ENCODE data around the gene RERE.

- TF ChIP-seq SRF (IDR thresholded peaks at IDR 0.05; ENCODE audit: low read depth) (no peak), JUND (IDR thresholded peaks at IDR 0.05) (no peak), RAD21 (IDR thresholded peaks at IDR 0.05; ENCODE audit: low read depth) (no peak), EZH2 (IDR thresholded peaks at IDR 0.05) (no peak), POLR2A (IDR thresholded peaks at IDR 0.05; ENCODE audit: borderline replicate concordance, extremely low read depth, insufficient read depth, insufficient read length) (no peak), SIN3A (IDR thresholded peaks at IDR 0.05; ENCODE audit: low read depth) (no peak), POLR2AphosphoS5 (IDR thresholded peaks at IDR 0.05; ENCODE audit: low read depth, low read length) (no peak)
- TF ChIP-seq, protein P1, sequence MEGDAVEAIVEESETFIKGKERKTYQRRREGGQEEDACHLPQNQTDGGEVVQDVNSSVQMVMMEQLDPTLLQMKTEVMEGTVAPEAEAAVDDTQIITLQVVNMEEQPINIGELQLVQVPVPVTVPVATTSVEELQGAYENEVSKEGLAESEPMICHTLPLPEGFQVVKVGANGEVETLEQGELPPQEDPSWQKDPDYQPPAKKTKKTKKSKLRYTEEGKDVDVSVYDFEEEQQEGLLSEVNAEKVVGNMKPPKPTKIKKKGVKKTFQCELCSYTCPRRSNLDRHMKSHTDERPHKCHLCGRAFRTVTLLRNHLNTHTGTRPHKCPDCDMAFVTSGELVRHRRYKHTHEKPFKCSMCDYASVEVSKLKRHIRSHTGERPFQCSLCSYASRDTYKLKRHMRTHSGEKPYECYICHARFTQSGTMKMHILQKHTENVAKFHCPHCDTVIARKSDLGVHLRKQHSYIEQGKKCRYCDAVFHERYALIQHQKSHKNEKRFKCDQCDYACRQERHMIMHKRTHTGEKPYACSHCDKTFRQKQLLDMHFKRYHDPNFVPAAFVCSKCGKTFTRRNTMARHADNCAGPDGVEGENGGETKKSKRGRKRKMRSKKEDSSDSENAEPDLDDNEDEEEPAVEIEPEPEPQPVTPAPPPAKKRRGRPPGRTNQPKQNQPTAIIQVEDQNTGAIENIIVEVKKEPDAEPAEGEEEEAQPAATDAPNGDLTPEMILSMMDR (IDR thresholded peaks at IDR 0.05 in 2 of 3, conservative IDR thresholded peaks at IDR 0.05 in 1 of 3; ENCODE audit: borderline replicate concordance in 1 of 3, insufficient read depth in 1 of 3, low read depth in 2 of 3, low read length in 2 of 3), result no peak
- TF ChIP-seq, protein P2, sequence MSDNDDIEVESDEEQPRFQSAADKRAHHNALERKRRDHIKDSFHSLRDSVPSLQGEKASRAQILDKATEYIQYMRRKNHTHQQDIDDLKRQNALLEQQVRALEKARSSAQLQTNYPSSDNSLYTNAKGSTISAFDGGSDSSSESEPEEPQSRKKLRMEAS (IDR thresholded peaks at IDR 0.05), result no peak
These were observed 340.1 kb downstream of the RERE start for GRCh38 chr1:8477166-8477982.
